Erythroblast (primary cell): ENCODE results near the gene AGAP1.

Experiments used
- DNase-seq, 2 experiments: peaks; one replicate each; lab custom pipeline; 2025; lab: John Stamatoyannopoulos, UW
- GATA1 ChIP-seq: IDR thresholded peaks from 2 replicates; pipeline ENCODE4 v1.6.1; 2011; ENCODE audit warnings: low read depth, mild to moderate bottlenecking, control low read depth, low read length, moderate library complexity
- POLR2A ChIP-seq: IDR thresholded peaks from 2 replicates; pipeline ENCODE4 v1.6.1; 2011; ENCODE audit warnings: mild to moderate bottlenecking, low read length

Gene AGAP1

DNA sequence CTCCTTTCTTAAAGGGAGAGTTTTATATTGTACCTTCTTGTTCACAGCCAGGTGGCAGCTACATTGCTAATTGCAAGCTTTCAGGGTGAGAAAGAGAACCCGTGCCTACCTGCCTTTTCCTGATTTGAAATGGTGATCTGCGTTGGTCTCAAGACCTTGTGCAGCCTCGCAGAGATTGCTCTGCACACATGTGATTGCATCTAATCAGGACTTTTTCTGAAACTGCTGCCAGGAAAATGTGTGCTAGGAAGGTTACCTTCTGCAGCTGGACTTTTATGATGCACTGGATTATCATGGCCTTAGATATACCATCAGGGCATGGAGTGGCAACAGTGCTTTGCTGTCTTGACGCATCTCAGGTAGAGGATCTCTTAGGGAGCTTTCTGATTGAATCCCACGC, 45.1 kb downstream of the AGAP1 start:
- no peak for DNase-seq
- TF ChIP-seq POLR2A (no peak), GATA1 (no peak)

GRCh38 chr2:235539773-235540172, 45.9 kb downstream of the AGAP1 start:
- no peak for DNase-seq
- TF ChIP-seq POLR2A = no peak

- no peak for DNase-seq
- no peak for TF ChIP-seq POLR2A
These were observed 47.2 kb downstream of the AGAP1 start for GRCh38 chr2:235541016-235541415.

- no peak for DNase-seq
- no peak for TF ChIP-seq POLR2A
- no peak for TF ChIP-seq GATA1
These were observed 48.2 kb downstream of the AGAP1 start for GRCh38 chr2:235541838-235542549.

DNA sequence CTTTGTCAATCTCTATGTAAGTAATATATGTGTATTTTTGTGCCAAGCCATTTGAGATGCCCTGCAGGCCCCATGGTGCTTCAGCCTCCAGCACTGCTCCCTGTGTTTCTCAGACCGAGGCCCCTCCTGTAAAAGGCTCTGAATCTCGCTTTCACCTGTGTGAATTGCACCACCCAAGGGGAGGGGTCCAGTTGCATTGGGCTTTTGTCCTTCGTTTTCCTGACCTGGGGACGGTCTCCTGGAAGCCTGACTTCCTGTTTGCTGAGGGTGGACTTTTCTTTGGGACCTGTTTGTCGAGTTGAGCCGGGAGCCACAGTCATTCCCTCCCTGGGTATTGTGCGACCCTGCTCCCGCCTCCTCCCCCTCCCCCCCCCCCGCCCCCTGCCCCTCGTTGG, 48.9 kb downstream of the AGAP1 start:
- TF ChIP-seq POLR2A (no peak), GATA1 (no peak)

DNA sequence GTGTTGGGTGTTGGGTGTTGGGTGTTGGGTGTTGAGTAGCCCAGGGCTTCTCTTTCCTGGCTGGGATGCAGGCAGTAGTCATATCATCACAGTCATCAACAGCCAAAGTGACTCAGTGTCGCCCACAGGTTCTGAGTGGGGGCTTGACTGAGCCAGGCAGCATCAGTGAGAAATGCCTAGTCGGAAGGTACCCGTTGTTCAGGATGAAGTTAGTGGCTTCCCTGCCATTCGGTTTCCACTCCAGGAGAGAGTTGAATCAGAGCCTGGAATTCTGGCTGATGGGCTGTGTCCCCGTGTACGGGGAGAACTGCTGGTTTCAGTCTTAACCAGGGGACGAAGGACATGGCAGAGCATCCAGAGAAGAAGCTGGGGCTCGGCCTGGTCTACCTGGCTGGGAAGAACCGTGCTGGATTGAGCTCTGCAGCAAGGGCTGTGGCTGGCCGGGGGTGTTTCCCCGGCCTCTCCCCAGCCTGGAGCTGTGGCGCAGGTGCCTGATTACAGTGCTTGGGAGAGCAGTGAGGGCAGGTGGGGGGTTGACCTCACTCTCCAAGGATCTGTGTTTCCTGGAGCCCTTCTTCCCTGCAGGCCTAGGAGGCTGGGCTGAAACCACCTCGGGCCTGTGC, 49.4 kb downstream of the AGAP1 start:
- no peak for TF ChIP-seq GATA1
- no peak for TF ChIP-seq POLR2A
- no peak for DNase-seq

More for the DNA sequence above, 48.9 kb downstream of the AGAP1 start:
- no peak for DNase-seq

GRCh38 chr2:235543851-235544688, 50.2 kb downstream of the AGAP1 start:
- DNase-seq = no peak
- TF ChIP-seq POLR2A (no peak), GATA1 (no peak)

DNA sequence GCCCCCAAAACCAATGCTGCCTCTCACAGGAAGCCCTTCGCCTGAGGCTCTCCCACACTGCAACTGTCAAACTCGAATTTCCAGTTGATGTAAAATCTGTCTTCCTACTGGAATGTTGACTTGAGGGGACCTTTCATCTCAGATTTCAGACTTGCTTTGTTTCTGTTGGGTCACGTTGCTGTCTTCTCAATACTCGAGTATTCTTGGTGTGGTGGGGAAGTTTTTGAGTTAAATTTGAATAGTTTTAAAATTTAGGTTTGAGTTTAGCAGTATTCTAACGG, 50.8 kb downstream of the AGAP1 start:
- TF ChIP-seq POLR2A (no peak), GATA1 (no peak)
- DNase-seq = no peak

DNA sequence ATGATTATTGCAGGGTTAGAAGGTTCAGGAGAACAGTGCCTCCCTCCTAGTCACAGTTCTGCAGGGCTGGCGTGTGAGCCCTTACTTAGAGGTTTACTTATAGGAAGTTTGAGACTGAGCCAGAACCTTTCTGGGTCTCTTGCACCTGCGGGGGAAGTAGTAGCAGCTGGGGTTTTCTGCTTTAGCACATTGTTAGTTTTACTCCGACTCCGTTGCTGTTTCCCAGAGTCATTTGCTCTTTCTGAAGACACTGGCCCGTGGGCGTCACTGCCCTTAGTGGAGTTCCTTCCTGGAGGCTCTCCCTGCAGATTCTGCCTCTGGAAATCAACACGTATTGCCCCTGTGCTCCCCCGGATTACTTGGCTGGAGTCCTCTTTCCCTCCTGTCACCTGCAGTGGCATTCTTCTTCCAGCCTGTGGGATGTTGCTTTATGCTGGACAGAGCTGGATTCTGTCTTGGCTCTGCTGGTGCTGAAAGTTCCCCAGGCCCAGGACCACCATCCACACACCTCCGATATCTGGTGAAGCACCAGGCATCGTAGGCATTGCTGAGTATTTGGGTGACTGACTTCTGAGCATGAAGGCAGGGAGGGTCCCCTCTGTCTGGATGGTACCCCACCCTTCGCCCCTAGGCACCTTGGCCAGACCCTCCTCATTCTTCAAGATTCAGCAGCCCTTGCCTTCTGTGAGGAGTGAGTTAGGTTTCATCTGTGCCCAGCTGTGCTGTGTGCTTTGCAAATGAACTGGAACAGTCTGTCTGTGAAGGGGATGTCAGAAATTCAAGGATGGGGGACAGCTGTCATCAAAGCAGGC, 51.7 kb downstream of the AGAP1 start:
- no peak for TF ChIP-seq GATA1
- TF ChIP-seq POLR2A = no peak
- no peak for DNase-seq

DNA sequence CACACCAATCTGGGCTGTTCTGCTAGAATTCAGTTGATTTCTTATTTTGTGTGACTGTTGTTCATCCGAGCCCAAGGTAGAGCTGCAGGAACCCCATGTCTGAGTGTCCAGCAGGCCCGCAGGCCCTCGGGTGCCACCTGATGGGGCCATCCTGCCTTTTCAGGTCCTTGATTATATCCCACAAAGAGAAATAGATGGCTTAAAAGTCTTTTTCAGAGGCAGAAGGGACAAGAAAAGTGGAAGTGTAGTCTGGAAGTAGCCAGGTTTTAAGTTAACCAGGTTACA, 52.2 kb downstream of the AGAP1 start:
- TF ChIP-seq GATA1 = no peak
- TF ChIP-seq POLR2A = no peak

GRCh38 chr2:235546436-235546835, 52.6 kb downstream of the AGAP1 start:
- TF ChIP-seq GATA1 (no peak), POLR2A (no peak)
- no peak for DNase-seq

More for the DNA sequence above, 52.2 kb downstream of the AGAP1 start:
- DNase-seq = no peak

DNA sequence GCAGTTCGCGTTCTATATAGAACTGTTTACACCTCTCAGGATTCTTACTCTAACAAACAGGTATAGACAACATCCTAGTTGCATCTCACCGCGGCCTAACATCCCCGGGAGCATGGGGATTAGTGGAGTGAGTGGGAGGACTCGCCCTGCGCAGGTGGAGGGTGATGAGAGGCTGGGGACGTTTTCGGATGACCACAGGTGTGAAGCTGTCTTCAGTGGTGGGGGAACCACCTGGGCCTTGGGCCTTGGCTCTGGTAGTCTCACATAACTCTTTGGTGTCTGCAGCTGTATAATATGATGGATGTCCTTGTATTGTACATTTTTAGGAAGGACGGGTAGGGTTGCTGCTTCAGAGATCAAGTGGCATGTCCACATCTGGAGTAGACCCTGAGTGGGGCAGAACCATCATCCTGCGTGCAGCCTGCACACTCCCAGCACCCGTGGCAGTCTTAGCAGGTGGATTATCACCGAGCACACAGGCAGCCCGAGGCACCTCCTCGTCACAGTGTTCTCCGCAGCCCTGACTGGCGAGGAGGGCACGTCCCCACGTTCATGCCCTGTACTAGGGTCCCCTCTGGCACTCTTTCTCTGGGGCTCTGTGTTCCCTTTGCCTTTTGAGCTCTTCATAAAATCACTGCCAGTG, 56.0 kb downstream of the AGAP1 start:
- no peak for DNase-seq
- TF ChIP-seq GATA1 = no peak
- TF ChIP-seq POLR2A = no peak

DNA sequence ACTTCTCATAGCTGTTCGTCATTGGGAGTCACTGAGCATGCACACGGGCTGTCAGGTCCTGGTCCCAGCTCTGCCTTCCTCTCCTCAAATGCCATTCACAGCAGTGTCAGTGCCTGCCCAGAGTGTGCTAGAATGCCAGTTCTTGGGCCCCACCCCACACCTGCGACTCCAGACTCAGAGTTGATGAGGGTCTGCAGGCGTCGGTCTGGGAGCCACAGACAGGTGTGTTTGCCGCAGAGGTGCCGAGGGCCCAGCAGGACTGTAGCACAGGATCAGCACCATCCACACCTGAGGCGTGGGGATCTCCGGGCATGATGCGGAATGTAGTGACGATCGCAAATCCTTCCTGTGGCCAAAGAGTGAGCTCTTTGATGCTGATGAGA, 56.5 kb downstream of the AGAP1 start:
- DNase-seq = no peak

GRCh38 chr2:235550946-235551345, 57.1 kb downstream of the AGAP1 start:
- DNase-seq = no peak
- TF ChIP-seq POLR2A = no peak
- TF ChIP-seq GATA1 = no peak

More for the DNA sequence above, 56.5 kb downstream of the AGAP1 start:
- TF ChIP-seq GATA1 (no peak), POLR2A (no peak)
